Mesodermal cell (in vitro differentiated cells): ENCODE measurements around the gene SFRP5.

Source experiments
- H3K27ac ChIP-seq: 2 replicates; pipeline ENCODE4 v1.7.0; 2013; ENCODE audit warnings: mild to moderate bottlenecking, low read depth, low read length, moderate library complexity; ENCODE audit not compliant: severe bottlenecking
- H3K36me3 ChIP-seq: 2 replicates; pipeline ENCODE4 v1.7.1; 2013; ENCODE audit warnings: mild to moderate bottlenecking, low read length, moderate library complexity; ENCODE audit not compliant: control insufficient read depth, insufficient read depth
- H3K4me1 ChIP-seq: one replicate; pipeline ENCODE4 v1.7.1; 2013; ENCODE audit warnings: mild to moderate bottlenecking, low read length; ENCODE audit not compliant: insufficient read depth, control insufficient read depth, poor library complexity, severe bottlenecking
- H3K4me3 ChIP-seq: 2 replicates; pipeline ENCODE4 v1.7.0; 2013; ENCODE audit warnings: low read length, control low read depth, mild to moderate bottlenecking; ENCODE audit not compliant: insufficient read depth, poor library complexity, severe bottlenecking; ENCODE audit errors: extremely low read depth
- H3K9me3 ChIP-seq: 2 replicates; pipeline ENCODE4 v1.7.1; 2013; ENCODE audit warnings: mild to moderate bottlenecking, low read length, moderate library complexity; ENCODE audit not compliant: control insufficient read depth
- WGBS, 2 experiments: methylation state at CpG; one replicate each; pipeline ENCODE4 v1.1.5; 2013; ENCODE audit warnings: missing lambda C conversion rate in 2 of 2; ENCODE audit not compliant: insufficient coverage in 2 of 2; 5-methylcytosine and 5-hydroxymethylcytosine counted together

SFRP5 gene

DNA sequence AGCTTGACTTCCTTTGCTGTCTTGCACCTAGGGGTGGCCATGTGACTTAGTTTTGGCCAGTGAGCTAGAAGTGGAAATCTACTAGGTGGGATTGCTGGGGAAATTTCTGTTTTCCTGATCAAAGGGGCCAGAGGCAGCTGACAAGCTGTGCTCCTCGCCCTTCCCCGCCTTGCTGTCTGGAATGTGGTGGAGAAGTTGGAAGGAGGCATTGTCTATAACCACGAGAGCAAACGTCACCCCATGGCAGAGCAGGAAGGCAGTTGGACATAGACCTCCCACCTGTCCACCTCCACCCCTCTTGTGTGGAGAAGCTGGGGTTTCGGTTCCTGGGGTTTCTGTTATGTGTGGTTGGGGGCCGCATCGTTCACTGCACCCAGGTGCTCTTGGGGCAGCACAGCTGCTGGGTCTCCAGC is 7.3 kb downstream of the SFRP5 start:
- peaks cover 30% of the 10 kb centered on the region for H3K36me3 ChIP-seq
- no peak overlapping the region for H3K4me3 ChIP-seq
- no peak overlapping the region for H3K27ac ChIP-seq
- no peaks in the 10 kb centered on the region for H3K9me3 ChIP-seq
- WGBS, 2 experiments = 94% methylated on average over 4 of the region's 7 CpGs; no CpG with 5 or more reads in 1 of the 2 experiments
- H3K4me1 ChIP-seq = peaks cover 10% of the 10 kb centered on the region

DNA sequence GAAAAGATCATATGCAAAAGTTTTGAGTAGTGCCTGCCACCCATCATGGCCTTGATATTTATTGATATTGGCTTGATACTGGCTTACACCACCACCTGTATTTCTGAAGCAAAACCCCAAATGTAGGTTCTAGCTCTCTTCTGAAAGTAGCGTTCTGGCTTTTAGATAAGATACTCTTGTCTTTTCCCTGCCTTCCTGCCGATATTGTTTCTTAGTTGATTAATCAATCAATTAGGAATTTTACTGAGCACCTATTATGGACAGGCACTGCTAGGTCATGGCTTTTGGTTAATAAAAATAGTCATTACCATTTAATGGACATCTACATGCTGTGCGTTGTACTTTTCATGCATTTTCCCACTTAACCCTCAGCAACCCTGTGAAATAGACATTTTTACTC is 7.9 kb downstream of the SFRP5 start:
- no peaks in the 10 kb centered on the region for H3K9me3 ChIP-seq
- 100% methylated on average over 1 of the region's 3 CpGs for WGBS, 2 experiments
- peaks cover 10% of the 10 kb centered on the region for H3K4me1 ChIP-seq
- no peak overlapping the region for H3K27ac ChIP-seq
- peaks cover 33% of the 10 kb centered on the region for H3K36me3 ChIP-seq
- H3K4me3 ChIP-seq = no peak overlapping the region

DNA sequence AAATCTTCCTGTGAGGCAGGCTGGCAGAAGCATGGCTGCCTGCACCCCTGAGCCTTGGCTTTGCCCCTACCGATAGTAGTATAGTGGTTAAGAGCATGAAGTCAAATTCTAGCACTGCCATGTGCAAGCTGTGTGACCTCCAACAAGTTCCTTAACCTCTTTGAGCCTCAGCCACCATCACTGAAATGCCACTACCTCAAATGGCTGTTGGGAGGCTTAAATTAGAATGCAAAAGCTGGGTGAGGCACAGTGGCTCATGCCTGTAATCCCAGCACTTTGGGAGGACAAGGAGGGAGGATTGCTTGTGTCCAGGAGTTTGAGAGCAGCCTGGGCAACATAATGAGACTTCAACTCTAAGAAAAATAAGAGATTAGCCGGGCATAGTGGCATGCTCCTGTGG is 8.4 kb downstream of the SFRP5 start:
- Histone ChIP-seq H3K4me3 (no peak overlapping the region), H3K27ac (no peak overlapping the region), H3K9me3 (no peaks in the 10 kb centered on the region), H3K36me3 (peaks cover 34% of the 10 kb centered on the region), H3K4me1 (peaks cover 10% of the 10 kb centered on the region)
- 83 to 100% methylated on average over 1 of the region's 2 CpGs for WGBS, 2 experiments

DNA sequence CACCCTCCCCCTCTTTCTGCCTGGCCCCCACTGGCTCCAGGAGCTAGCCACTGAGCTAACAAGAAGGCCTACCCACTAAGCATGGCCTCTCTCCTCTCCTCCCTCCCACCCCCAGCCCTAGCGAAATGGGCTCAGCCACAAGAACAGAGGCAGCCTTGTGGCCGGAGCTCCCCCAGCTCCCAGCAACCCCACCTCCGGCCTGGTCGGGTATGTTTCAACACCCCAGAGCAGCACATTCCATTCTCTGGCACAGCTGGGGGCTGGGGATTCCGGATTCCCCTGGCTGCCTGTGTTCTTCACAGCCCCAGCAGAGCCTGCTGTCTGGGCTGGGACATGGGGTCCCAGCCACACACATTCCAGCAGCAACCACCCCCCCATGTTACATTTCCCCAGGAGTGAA is 9.0 kb downstream of the SFRP5 start:
- Histone ChIP-seq H3K9me3 (no peaks in the 10 kb centered on the region), H3K4me3 (no peak overlapping the region), H3K36me3 (peaks cover 39% of the 10 kb centered on the region), H3K27ac (no peak overlapping the region), H3K4me1 (peaks cover 10% of the 10 kb centered on the region)
- 34 to 43% methylated on average over 3 to 5 of the region's 5 CpGs for WGBS, 2 experiments

DNA sequence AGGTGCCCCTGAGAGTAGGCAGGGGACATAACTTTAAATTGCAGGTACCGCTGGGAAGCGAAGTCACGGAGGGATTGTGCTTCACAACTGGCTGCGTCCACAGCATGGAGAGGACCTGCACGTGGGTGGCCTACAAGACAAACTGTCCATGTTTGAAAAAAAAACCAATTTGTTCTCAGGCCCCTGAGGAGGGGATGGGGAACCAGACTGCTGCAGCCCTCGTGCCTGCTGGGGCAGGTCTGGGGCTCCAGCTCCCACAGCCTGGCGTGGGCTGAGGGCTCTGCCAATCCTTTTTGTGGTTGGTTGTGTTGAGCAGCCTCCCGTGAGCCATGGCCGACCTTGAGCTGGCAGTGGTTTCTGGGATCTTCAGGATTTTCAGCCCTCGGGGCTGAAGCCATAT is 9.7 kb downstream of the SFRP5 start:
- Histone ChIP-seq H3K9me3 (no peaks in the 10 kb centered on the region), H3K4me3 (no peak overlapping the region), H3K27ac (no peak overlapping the region), H3K36me3 (peaks cover 40% of the 10 kb centered on the region), H3K4me1 (peaks cover 10% of the 10 kb centered on the region)
- 87 to 96% methylated on average over 9 to 10 of the region's 10 CpGs for WGBS, 2 experiments

DNA sequence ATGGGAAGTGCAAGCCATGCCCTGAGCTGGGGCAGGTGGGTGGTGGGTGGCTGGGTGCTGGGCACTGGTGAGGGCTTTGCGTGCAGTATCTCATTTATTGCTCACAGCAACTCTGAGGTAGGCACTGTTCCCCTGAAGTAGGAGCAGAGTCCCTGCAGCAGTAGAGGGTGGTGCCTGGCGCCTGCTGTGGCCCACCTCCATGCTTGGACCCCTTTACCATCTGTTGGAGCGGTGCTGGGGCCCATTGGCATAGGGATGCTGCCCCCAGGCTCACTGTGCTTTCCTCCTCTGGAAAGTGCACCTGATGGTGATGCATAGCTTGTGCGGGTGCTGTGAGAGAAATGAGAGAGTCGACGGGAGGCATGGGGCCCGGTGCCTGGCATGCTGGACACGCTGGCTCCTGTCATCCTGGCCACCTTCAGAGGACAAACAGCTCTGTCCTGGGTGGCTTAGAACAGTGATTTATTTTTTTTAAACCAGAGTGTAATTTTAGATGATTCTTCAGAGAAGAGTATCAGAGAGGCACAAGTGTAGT is 10.4 kb downstream of the SFRP5 start:
- H3K9me3 ChIP-seq = no peaks in the 10 kb centered on the region
- H3K27ac ChIP-seq = no peak overlapping the region
- H3K4me1 ChIP-seq = peaks cover 10% of the 10 kb centered on the region
- no peak overlapping the region for H3K4me3 ChIP-seq
- peaks cover 47% of the 10 kb centered on the region for H3K36me3 ChIP-seq
- 97 to 100% methylated on average over 7 of the region's 8 CpGs for WGBS, 2 experiments

DNA sequence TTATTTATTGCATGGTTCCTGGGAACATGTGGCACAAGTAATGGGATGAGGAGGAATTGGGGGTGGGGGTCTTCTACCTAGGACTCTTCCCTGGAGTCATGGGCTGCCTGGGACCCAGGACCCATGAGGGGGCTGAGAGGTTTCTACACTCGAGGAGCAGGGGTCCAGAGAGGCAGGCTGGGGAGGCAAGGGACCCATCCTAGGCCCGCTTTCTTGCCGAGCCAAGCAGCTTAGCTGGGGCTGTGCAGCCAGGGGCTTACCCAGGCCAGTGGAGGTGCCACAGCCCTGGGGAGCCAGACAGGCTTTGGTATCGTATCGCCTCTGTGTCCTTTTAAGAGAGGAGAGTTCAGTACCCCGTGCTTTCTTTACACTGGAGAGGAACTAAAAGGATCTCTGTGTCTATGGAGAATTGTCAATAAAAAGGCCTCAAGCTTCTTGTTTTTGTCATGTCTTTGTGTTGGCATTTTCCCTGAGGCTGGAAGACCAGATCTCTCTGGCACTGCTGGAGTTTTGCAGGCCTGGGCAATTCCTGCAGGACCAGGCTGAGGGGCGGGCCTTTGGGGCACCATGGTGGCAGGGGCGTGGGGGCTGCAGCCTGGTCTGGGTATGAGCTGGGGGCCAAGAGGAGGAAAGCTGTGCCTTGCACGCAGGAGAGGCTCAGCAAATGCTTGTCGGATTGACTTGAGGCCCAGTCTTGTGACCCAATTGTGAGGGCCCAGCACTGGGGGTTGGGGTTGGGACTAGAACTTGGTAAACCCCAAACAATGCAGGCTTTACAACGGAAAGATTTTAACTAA is 11.1 kb downstream of the SFRP5 start:
- WGBS, 2 experiments = 93% methylated on average over 9 to 11 of the region's 11 CpGs
- no peak overlapping the region for H3K27ac ChIP-seq
- no peaks in the 10 kb centered on the region for H3K9me3 ChIP-seq
- peaks cover 54% of the 10 kb centered on the region for H3K36me3 ChIP-seq
- peaks cover 10% of the 10 kb centered on the region for H3K4me1 ChIP-seq
- H3K4me3 ChIP-seq = no peak overlapping the region

DNA sequence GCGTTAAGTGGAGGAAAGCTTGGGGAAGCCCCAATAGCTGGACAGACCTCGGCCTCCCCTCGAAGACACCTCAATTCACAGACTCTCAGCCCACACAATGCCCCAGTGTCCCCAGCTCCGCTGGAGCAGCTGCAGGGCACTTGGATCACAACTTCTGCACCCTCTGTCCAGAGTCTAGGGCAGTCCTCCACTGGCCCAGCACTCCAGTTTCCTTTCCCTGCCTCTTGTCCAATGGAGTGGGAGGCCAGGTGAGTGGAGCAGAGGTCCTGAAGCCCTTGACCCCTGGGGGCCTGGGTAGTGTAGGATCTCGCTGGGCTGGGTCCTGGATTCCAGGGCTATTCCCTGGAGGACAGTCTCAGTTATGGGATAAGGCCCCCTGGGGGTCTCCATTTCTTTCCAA is 11.9 kb downstream of the SFRP5 start:
- Histone ChIP-seq H3K4me3 (no peak overlapping the region), H3K4me1 (peaks cover 10% of the 10 kb centered on the region), H3K27ac (no peak overlapping the region), H3K36me3 (peaks cover 61% of the 10 kb centered on the region), H3K9me3 (no peaks in the 10 kb centered on the region)
- WGBS, 2 experiments = 85 to 88% methylated on average over 4 to 5 of the region's 5 CpGs

DNA sequence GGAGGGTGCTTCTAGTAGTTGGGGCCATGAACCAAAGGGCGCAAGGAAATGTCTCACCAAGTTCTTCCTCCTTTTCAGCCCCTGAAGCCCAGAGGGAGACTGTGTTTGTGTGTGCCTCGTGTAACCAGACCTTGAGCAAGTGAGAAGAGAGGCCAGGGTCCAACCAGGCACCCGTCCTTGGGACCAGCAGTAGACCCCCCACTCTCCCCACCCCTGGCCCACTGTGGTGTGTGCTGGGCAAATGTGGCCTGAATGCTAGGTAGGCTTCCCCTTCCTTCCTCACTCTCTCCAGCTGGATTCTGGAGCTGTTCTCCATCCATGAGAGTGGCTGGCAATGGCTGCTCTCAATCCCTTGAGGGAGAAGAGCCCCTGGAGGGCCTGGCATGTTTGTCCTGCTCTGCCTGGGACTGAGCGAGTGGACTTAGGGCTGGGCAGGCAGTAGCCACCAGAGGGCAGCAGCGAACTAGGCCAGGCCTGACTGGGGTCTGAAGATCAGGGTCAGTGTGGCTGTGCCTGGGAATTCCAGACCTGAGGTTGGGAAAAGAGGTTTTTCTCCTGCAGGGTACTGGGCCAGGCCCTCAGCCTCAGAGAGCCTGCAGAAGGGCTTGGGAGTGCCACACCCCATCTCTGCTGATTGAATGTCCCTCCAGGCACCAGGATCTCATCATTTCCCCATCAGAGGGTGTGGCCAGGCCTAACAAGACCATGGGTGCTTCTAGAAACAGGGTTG is 12.5 kb downstream of the SFRP5 start:
- no peak overlapping the region for H3K4me3 ChIP-seq
- H3K9me3 ChIP-seq = no peaks in the 10 kb centered on the region
- H3K4me1 ChIP-seq = peaks cover 10% of the 10 kb centered on the region
- H3K36me3 ChIP-seq = peaks cover 67% of the 10 kb centered on the region
- H3K27ac ChIP-seq = no peak overlapping the region
- WGBS, 2 experiments = 27% methylated on average over 3 of the region's 5 CpGs; no CpG with 5 or more reads in 1 of the 2 experiments

DNA sequence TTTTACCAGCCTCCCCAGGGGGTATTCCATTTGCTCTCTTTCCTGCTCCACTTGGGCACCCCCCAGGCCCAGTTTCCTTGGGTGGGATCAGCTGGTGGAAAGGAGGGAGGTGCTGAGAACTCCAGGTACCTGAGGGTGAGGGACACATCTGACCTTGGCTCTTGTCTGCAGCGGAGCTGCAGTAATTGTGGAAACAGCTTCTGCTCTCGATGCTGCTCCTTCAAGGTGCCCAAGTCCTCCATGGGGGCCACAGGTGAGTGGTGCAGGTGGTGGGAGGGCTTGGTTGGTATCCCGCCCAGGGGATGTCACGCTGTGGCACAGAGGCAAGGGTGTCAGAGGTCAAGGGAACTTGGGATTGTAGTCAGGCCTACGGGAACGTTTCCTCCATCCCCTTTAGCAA is 14.3 kb downstream of the SFRP5 start:
- WGBS, 2 experiments = 96 to 100% methylated on average over 1 to 3 of the region's 6 CpGs
- no peak overlapping the region for H3K4me3 ChIP-seq
- no peaks in the 10 kb centered on the region for H3K9me3 ChIP-seq
- H3K4me1 ChIP-seq = peaks cover 3% of the 10 kb centered on the region
- peaks cover 81% of the 10 kb centered on the region for H3K36me3 ChIP-seq
- H3K27ac ChIP-seq = no peak overlapping the region
